Nasal cavity respiratory epithelium epithelial cell of viscerocranial mucosa (primary cell): ENCODE measurements around the gene PIRT. TPM values are rescaled to one million over a fixed set of nuclear protein-coding genes. Genes with fewer than 3 reads are reported as not detected.

Experiments
- total RNA-seq: library from RNA; depleted of rRNA; stranded (reverse); fragments of >200 nt; gene quantifications from 2 replicates; pipeline ENCODE4 v1.2.3, GENCODE V29; 2014

Gene PIRT
- not detected in 2 replicates for total RNA-seq

GRCh38 chr17:10837921-10838320, at the start of gene PIRT:
Gene PIRT, minus strand, starts transcription at chr17:10838087. Its CDS starts 12,442 bp downstream, at chr17:10825645.

DNA sequence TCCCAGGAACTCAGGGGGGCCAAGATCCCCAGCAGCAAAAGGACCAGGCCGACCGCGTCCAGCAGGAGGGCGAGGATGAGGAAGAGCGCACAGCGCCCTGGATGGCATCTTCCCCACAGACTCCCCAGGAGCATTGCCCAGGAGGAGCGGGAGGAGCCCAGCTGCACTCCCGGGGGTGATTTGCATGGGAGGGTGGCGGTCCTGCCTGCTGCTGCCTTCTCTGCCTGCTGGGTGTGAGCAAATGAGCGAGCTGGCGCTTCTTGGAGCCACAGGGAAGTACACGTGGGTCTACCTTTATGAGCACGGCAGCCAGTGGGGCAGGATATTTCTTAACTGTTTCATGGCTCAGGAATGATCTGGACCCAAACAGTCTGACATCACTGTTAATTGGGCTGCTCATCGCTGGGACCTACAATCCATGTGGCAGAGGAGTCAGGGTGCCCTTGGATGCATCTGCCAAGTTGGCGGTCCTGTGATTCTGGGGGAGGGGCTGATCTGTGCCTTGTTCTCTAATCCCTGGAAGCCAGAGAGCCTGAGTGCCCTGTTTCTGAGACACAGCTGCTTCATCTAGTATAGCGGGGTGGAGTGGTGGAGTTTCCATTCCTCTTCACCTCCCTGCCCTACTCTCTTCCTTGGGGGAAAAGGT, 33.9 kb downstream of the PIRT start, which contains the start of gene TMEM238L:
Gene TMEM238L (minus strand): TSS at position 270 of the 646 bp plus-strand sequence. CDS start 136 bp downstream, at position 134.

Other genes starting within 250 kb of the PIRT start
- 0.64 and 0.68 TPM in 2 replicates for gene MYH3, start 180.8 kb downstream of the PIRT start, total RNA-seq
- gene SCO1, start 140.6 kb downstream of the PIRT start, total RNA-seq, result 28.4 and 41.2 TPM in 2 replicates
- 15.7 and 18.8 TPM in 2 replicates for gene ADPRM, start 140.5 kb downstream of the PIRT start, total RNA-seq
- gene TMEM220, start 108.1 kb downstream of the PIRT start, total RNA-seq, result under 0.01 and 0.36 TPM in 2 replicates
- gene TMEM238L, start 34.0 kb downstream of the PIRT start, total RNA-seq, result 0.34 TPM in 1 of 2 replicates, not detected in the other